HG03558 (cell line): ENCODE data around the gene VPS50.

ENCODE experiments used
- ATAC-seq: cut with Tn5 transposase; IDR thresholded peaks from one replicate; pipeline ENCODE4 v1.9.1; 2021; ENCODE audit warnings: moderate number of reproducible peaks; ENCODE audit not compliant: unreplicated experiment; ENCODE audit errors: extremely low read depth

Gene VPS50

DNA sequence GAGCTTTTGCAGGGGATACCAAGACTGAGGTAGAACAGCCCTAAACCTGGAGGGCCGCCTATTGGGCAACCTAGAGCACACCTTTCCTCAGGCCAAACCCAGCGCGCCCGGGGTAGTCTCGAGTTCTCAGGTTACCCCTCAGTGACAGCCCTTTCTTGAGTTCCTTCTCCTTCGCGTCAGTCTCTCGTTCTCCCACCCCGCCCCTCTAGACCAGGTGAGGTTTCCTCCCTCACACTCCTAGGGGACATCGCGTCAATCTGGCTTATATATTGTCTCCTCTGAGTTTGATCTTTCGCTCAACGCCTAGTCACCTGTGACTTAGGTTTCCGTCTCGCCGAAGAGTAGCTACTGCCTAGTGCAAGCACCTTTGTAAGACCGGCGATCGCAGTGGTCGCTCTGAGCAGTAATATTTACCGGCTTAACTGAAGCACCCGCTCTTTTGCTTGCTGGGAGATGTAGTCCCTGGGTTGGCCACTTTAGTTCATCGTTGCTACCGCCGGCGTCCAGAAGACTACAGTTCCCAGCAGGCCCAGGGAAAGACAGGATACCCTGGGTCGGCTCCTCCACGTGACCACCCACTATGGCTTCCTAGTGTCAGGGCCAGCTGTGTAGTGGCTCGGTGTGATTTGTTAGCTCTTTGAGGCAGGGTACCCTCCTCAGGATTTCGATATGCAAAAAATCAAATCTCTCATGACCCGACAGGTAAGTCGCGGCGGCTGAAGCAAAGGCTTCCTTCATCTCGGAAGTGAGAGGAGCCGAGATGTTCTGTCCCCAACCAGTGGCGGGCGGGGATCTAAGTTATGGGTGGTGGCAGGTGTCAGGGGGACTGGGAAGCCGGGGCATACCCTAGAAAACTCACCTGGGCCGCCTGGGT is at the start of gene VPS50:
Gene VPS50 (plus strand): TSS at position 568 of the 874 bp plus-strand sequence. CDS start 102 bp downstream, at position 670.
- peak; percentile 100 for ATAC-seq

- ATAC-seq, result no peak
Observed at GRCh38 chr7:93185303-93186027, 46.7 kb upstream of the VPS50 start.

GRCh38 chr7:93188870-93189634 is 43.1 kb upstream of the VPS50 start:
- no peak for ATAC-seq

- ATAC-seq, result no peak
Observed at GRCh38 chr7:93194386-93194785, 37.8 kb upstream of the VPS50 start.

- no peak for ATAC-seq
Observed at GRCh38 chr7:93196336-93196735, 35.8 kb upstream of the VPS50 start.

GRCh38 chr7:93198472-93198871 is 33.7 kb upstream of the VPS50 start:
- no peak for ATAC-seq

DNA sequence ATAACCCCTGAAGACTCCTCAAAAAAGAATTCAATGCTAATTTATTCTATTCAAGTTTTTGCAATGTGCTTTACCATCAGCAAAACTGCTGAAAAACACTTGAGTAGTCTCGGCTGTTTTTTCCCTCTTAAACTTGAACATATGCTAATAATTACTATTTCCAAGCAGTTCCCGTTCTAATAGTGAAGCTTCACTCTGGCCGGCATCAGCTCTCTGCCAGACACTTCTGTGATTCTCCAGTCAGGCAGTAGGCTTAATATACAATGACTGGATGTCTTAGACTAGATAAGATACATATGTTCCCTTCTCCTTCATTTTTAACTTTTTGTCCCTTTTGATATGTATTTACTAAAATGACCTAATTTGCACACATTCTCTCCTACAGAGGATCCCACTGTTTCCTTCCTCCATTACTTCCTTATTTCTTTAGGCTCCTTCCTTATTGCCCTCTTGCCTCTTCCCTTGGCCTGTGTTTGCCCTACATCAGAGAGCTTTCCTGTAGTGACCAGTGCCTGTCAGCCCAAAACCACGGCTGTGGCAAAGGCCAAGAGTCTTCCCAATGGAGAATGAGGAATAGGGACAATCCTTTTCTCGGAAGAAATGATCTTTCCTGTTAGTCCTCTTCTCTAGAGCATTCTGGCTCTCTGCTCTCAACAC is 29.4 kb upstream of the VPS50 start:
- ATAC-seq, result no peak

- ATAC-seq, result no peak
Observed at GRCh38 chr7:93203496-93203895, 28.7 kb upstream of the VPS50 start.

DNA sequence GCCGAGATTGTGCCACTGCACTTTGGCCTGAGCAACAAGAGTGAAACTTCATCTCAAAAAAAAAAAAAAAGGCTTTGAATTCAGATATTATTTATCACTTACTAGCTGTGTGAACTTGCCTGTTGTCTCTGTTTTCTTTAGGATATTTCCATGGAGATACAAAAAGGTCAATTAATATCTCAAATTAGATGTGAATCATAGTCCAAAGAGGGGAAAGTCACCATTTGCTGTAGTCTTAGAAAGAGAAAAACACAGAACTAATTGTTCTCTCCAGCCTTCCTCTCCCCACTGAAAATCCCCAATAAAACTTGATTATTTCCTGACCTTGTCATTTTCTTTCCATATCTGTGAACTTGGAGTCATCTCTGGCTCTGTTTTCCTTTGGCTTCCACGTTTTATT is 27.1 kb upstream of the VPS50 start:
- ATAC-seq, result no peak

- ATAC-seq, result no peak
Observed at GRCh38 chr7:93211228-93211818, 20.8 kb upstream of the VPS50 start.

DNA sequence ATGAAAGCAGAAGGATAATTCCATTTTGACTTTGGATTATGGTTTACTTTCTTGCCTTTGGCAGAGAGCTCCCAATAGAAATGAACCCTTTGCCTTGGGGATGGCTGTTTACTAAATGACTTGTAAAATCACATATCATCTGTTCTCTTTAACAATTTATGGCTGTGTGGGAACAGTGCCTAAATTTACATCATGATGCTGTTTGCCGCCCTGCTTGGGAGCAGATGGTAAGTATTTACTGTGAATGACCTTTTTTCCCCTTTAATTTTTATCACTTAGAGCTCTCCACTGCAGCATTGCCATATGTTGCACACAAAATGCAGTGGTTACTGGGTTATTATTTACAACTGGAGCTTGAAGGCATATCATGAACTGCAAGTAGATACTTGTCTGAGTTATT is 19.3 kb upstream of the VPS50 start:
- ATAC-seq, result no peak

DNA sequence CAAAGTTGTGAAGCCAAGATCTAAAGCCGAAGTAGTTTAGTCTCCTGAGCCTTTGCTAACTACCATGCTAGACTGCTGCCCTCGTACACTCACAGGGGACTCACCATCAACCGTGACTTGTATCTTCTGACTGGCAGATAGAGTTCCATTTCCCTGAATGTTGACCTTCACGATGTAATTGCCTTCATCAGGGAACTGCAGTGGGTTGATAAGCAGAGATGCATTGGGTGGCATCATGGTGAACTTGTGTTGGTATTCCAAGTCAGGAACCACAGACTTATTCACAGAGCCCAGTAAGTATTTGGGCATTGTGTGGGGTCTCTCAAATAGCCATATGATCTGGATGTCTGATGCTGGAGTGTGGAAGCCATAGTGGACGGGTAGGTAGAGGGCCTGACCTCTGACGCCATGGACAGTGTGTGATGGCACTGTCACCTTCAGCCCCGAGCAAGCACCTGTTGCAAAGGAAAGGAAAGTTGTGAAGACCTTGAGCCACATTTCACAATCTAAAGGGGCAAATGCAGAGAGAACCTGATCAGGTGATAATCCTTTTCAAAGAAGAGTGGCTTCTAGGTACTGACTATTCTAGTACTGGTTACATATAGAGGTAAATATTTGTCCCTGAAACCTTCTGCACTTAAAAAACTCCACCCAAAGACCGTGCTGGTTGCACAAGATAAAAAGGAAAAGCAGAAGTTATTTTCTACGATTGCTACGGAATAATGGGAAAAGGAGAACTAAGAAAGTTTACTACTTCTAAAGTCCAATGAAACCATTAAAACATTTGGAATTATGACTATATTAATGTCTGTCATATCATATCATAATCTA is 13.0 kb upstream of the VPS50 start:
- ATAC-seq, result no peak

GRCh38 chr7:93219868-93220267 is 12.3 kb upstream of the VPS50 start:
- ATAC-seq, result no peak

DNA sequence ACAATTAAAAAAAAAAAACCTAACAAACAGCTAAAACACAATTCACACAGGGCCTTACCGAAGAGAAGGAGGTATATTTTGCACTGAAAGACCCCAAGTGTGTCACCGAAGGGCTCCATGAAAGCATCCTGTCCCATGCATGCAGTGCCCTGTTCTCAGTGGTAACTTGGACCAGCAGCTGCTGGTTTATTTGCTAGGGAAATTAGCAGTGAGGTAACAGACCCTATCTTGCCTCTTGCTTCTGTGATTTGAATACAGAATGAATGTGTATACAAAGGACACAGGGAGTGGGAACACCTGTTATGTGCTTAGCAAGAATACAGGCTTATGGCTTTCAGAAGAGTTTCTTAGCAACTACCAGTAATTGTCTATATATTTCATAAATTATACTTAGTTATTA is 5.9 kb upstream of the VPS50 start, which contains the start of gene HEPACAM2:
Gene HEPACAM2 (minus strand): TSS at position 160 of the 400 bp plus-strand sequence.
- ATAC-seq, result no peak

GRCh38 chr7:93228302-93228701 is 3.9 kb upstream of the VPS50 start:
- ATAC-seq, result no peak

DNA sequence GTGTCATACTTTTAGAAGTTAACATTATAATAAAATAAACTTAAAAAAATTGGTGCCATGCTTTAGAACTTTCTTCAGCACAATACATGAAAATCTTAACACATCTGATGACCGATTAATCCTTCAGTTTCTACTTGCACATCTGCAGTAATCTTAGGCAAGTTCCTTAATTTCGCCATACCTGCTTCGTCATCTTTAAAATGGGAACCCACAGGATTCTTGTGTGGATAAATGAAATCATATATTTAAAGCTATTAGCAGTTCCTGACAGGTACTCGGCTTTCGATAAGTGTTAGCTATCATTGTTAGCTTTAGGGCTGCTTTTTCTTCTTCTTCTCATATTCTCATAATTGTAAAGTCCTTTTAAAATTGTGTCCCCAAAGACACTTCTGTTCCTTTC is 907 bp upstream of the VPS50 start:
- no peak for ATAC-seq

- no peak for ATAC-seq
Observed at GRCh38 chr7:93232673-93233018, 480 bp downstream of the VPS50 start.

DNA sequence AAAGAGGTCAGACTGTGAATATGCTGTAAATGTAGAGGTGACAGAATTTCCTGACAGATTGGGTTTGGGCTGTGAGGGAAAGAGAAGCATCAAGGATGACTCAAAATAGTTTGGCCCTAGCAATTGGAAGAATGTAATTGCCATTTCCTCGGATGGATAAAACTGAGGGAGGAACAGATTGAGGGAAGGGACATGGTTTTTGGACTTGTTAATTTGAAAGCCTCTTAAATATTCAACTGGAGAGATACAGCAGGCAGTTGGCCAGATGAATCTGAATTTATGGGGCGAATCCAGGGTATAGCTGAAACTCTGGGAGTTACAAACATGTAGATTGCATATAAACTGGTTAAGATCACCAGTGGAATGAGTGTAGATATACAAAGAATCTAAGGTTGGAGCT is 3.4 kb downstream of the VPS50 start:
- no peak for ATAC-seq

- ATAC-seq, result no peak
Observed at GRCh38 chr7:93238131-93238530, 6.0 kb downstream of the VPS50 start.
